IPS DF 19.7 (cell line): ENCODE results near the gene CALCR.

ENCODE experiments used
- DNase-seq: peaks from one replicate; pipeline ENCODE4 v3.0.0-alpha.2; 2013; ENCODE audit warnings: low read depth, low spot score

The CALCR gene

DNA sequence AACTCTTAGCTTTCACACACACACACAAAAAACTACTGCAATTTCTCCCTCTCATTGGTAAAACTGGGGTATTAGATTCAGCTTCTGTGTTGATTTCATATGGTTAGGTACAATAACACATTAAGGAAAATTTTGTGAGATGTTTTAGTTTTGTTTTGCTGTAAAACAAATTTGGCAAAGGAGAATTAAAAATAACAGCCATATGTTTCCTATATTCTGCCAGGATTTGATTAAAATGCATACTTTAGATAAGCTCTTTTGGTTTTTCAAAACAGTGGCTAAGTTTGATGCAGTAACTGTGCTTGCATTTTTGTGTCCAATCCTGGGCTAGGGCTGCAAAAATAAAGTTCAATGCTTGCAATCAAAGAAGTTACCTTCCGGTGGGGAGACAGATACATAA is 126.3 kb downstream of the CALCR start:
- DNase-seq = no peak

DNA sequence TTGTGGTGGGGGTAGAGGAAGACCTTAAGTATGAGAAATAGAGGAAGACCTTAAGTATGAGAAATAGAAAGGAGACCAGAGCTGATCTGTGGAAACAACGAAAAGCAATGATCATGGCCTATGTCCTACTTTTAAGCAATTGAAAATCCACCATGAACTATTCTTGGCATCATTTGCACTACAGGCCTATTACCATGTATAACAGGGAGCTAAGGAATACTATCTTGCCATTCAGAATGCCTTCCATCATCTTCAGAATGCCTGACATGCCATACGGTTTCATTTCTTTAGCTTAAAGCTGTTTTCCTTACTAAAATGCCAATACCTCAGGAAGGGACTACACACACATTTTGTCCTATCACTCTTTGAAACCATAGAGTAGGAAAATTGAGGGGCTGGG is 127.0 kb downstream of the CALCR start:
- no peak for DNase-seq

DNA sequence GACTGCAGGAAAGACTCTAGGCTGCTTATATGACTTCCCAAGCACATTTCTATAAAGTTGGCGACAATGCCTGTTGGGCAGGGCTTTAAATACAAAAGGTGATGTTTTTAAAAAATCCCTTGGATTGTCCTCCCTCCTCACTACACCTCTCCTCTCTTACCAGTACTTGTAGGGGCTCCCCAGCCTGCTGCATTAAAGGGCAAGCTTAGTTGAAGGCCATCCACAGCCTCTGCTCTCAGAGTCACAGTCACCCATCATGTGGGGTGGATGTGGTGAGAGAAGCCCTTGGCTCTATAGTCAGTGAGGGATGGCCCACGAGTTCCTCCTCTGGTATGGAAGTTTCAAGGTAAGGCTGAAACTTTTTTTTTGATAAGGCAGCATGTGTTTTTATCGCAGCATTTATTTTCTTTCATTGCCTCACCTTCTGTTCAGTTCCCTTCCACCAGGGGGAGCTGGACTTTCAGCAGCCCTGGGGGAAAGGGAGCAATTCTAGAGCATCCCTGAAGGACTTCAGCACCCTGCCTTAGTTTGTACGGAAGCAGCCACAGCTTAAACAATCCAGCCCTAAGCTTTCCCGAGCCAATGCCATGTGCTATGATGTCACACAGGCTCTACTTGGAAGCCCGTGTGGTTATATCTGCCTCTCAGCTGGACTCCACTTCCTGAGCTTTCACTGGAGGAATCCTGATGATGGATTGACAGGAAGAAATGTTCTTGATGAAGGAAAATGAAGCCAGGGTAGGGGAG is 131.9 kb downstream of the CALCR start:
- no peak for DNase-seq

DNA sequence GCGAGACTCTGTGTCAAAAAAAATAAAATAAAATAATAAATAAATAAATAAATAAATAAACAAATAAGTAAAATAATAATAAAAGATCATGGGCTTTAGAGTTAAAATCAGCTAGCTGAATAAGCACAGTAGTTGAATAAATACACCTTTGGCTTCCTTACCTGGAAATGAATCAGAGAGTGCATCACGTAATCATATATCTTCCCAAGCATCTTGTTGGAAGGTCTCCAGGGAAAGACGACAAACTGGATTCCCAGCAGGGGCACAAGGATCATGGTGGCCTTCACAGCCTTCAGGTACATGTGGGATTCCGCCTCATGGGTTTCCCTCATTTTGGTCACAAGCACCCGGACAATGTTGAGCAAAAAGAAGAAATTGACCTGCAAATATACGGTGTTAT is 138.7 kb downstream of the CALCR start:
- DNase-seq = no peak

GRCh38 chr7:93432130-93432529 is 142.4 kb downstream of the CALCR start:
- no peak for DNase-seq

DNA sequence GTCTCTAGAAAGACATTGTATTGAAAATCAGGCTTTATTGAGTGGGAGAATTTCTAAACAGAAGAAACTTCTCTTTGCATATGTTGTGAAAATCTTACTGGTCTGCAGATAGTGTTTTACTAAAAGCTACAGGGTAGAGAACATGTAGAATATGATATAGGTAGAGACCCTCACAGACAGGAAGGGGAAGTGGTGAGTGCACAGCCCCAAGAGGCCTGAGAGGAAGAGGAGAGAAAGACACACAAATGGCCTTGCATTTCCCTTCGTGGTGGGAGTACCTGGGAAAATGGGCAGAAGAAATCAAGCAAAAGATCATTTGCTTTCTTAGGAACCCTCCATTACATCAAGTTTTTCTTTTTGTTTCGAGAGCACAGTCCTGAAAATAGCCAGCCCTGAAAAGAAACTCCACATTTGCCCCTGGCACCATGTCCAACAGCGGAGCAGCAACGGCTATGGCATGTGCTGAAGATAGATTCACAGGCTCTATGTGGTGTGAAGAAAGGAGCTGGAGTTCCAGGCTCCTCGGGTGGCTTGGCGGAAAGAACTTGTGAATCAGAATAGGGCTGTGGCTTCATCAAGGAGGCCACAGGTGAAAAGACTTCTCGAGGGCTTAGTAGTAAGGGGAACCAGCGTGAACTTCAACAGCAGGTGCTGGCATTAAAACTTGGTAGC is 143.5 kb downstream of the CALCR start:
- DNase-seq = no peak

- DNase-seq = no peak
Measured at GRCh38 chr7:93429563-93429962, 145.0 kb downstream of the CALCR start.

DNA sequence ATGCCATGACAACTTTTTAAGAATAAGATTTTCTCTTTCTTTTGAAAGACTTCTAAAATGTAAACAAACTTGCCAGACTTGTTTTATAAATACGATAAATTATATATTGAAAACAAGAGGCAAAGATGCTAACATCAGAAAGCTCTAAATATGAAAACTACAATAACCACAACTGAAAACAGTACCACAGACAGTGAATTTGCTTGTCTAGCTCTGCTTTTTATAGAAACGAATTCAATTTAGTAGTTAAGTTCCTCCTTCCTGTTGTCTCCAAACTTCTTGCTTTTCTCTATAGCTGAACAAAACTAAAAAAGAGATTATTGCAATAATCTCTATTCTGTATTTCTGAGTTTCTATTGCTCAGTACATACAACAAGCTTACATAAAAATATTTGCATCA is 147.4 kb downstream of the CALCR start:
- DNase-seq = no peak

- no peak for DNase-seq
Measured at GRCh38 chr7:93426155-93426696, 148.3 kb downstream of the CALCR start.

DNA sequence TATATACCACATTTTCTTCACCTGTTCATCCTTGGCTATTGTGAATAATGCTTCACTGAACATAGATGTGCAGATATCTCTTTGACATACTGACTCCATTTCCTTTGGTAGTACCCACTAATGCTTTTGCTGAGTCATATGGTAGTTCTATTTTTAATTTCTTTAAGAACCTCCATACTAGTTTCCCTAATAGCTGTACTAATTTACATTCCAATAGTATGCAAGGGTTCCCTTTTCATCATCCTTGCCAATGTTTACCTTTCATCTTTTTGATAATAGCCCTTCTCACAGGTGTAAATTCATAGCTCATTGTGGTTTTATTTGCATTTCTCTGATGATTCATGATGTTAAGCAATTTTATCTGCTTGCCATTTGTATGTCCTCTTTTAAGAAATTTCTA is 159.9 kb downstream of the CALCR start:
- DNase-seq = no peak

DNA sequence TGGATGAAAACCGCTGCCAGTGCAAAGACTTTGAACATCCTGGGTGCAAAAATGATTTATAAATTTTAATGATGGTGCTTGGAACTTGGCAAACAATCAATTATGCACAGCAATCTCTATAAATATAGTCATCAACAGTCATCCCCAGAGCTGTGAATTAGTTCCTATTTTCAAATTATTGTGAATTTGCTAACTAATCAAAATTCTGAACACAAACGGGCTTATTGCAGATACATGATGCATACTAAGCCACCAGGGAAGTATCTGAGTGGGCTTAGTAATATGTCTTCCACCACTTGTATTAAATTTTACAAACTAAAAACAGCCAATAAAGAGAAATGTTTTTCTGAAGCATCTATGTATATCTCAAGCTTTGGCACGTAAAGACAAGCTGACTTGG is 165.2 kb downstream of the CALCR start:
- no peak for DNase-seq

GRCh38 chr7:93407239-93407638 is 167.3 kb downstream of the CALCR start:
- no peak for DNase-seq

- DNase-seq = no peak
Measured at GRCh38 chr7:93402944-93403343, 171.6 kb downstream of the CALCR start.

GRCh38 chr7:93399642-93400041 is 174.9 kb downstream of the CALCR start:
- DNase-seq = no peak

- DNase-seq = no peak
Measured at GRCh38 chr7:93392984-93393383, 181.5 kb downstream of the CALCR start.

DNA sequence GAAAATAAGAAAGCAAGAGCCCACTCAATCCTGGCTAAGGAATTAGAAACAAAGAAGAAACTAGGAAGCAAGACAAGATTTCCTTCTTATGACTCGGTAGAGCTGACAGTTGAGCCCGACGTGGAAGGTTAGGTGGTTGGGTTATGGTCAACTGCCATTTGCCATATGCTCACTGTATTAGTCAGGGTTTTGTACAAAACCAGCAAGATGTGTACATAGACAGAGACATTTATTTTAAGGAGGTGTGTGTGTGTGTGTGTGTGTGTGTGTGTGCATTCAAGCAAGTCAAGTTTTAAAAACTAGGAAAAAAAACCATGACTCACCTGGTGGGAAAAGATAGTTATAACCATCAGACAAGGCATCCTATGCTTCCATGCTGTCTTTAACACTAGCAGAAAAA is 183.9 kb downstream of the CALCR start:
- no peak for DNase-seq

DNA sequence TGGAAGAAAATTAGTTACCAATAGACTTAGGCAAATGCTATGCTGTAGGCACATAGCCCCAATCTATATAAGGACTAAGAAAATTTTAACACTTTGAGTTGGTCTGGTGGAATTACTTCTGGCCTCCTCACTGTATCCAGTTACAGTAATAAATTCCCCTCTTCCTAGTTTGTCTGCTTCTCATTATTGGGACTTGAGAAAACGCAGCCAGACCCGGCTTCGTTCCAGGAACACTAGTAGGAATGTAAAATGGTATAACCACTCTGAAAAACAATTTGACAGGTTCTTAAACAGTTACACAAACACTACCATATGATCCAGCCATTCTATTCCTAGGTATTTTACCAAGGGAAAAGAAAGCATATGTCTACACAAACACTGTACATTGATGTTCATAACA is 192.2 kb downstream of the CALCR start:
- DNase-seq = no peak

- DNase-seq = no peak
Measured at GRCh38 chr7:93378131-93378760, 196.3 kb downstream of the CALCR start.

GRCh38 chr7:93375603-93376002 is 198.9 kb downstream of the CALCR start:
- no peak for DNase-seq
